Mesenchymal stem cell (in vitro differentiated cells and primary cell): ENCODE results near the gene CDK12. TPM values are rescaled to one million over a fixed set of nuclear protein-coding genes. Genes with fewer than 3 reads are reported as not detected.

Source experiments
- DNase-seq: peaks from one replicate; pipeline ENCODE4 v3.0.0-alpha.2; 2013
- H2AFZ ChIP-seq: one replicate; pipeline ENCODE4 v1.6.1; 2013; ENCODE audit warnings: low read depth, mild to moderate bottlenecking, control low read depth, inconsistent platforms, low read length, moderate library complexity
- H2AK5ac ChIP-seq: 2 replicates; pipeline ENCODE4 v1.6.1; 2013; ENCODE audit warnings: low read length, moderate library complexity, mild to moderate bottlenecking, inconsistent platforms; ENCODE audit not compliant: severe bottlenecking
- H2BK120ac ChIP-seq: one replicate; pipeline ENCODE4 v1.6.1; 2013; ENCODE audit warnings: low read depth, mild to moderate bottlenecking, inconsistent platforms, low read length, moderate library complexity
- H2BK12ac ChIP-seq, 2 experiments: one replicate each; pipeline ENCODE4 v1.6.1; 2013; ENCODE audit warnings: inconsistent platforms in 2 of 2, low read length in 2 of 2, mild to moderate bottlenecking in 2 of 2, moderate library complexity in 2 of 2, control low read depth in 1 of 2
- H2BK15ac ChIP-seq: one replicate; pipeline ENCODE4 v1.6.1; 2013; ENCODE audit warnings: mild to moderate bottlenecking, low read depth, inconsistent platforms; ENCODE audit not compliant: poor library complexity, severe bottlenecking
- H2BK5ac ChIP-seq: 2 replicates; pipeline ENCODE4 v1.6.1; 2013; ENCODE audit warnings: low read depth, mild to moderate bottlenecking, low read length, control low read depth, inconsistent platforms; ENCODE audit not compliant: poor library complexity, severe bottlenecking
- H3K14ac ChIP-seq, 2 experiments: one replicate each; pipeline ENCODE4 v1.6.1; 2013; ENCODE audit warnings: inconsistent platforms in 2 of 2, low read length in 2 of 2, control low read depth in 1 of 2, mild to moderate bottlenecking in 1 of 2, moderate library complexity in 1 of 2
- H3K18ac ChIP-seq, 2 experiments: one replicate each; pipeline ENCODE4 v1.6.1; 2013; ENCODE audit warnings: inconsistent platforms in 2 of 2, low read length in 2 of 2, control low read depth in 1 of 2, low read depth in 1 of 2, mild to moderate bottlenecking in 1 of 2
- H3K23ac ChIP-seq, 2 experiments: one replicate each; pipeline ENCODE4 v1.6.1; 2013; ENCODE audit warnings: inconsistent platforms in 2 of 2, low read length in 2 of 2, mild to moderate bottlenecking in 2 of 2, moderate library complexity in 2 of 2, control low read depth in 1 of 2
- H3K27ac ChIP-seq: 2 replicates; pipeline ENCODE4 v1.5.1; 2013; ENCODE audit warnings: mild to moderate bottlenecking, moderate library complexity, low read length, control low read depth, inconsistent platforms; ENCODE audit not compliant: poor library complexity, severe bottlenecking
- H3K27me3 ChIP-seq, 2 experiments: 2 replicates each; pipeline versions ENCODE4 v1.6.1 to v1.7.0; 2013; ENCODE audit warnings: low read length in 2 of 2, mild to moderate bottlenecking in 2 of 2, moderate library complexity in 2 of 2, control low read depth in 1 of 2, inconsistent platforms in 1 of 2; ENCODE audit not compliant: control insufficient read depth in 1 of 2, insufficient read depth in 1 of 2
- H3K36me3 ChIP-seq, 2 experiments: 2 replicates each; pipeline versions ENCODE4 v1.6.1 to v1.7.0; 2013; ENCODE audit warnings: low read length in 2 of 2, control low read depth in 1 of 2, inconsistent platforms in 1 of 2, low read depth in 1 of 2, mild to moderate bottlenecking in 1 of 2; ENCODE audit not compliant: insufficient read depth in 2 of 2, control insufficient read depth in 1 of 2
- H3K4ac ChIP-seq, 2 experiments: one replicate each; pipeline ENCODE4 v1.6.1; 2013; ENCODE audit warnings: inconsistent platforms in 2 of 2, low read length in 2 of 2, mild to moderate bottlenecking in 2 of 2, moderate library complexity in 2 of 2, control low read depth in 1 of 2, low read depth in 1 of 2
- H3K4me1 ChIP-seq: 2 replicates; pipeline ENCODE4 v1.6.1; 2013; ENCODE audit warnings: low read depth, low read length, control low read depth; ENCODE audit not compliant: control insufficient read depth, insufficient read depth
- H3K4me2 ChIP-seq: 2 replicates; pipeline ENCODE4 v1.6.1; 2013; ENCODE audit warnings: low read length, mild to moderate bottlenecking, inconsistent platforms; ENCODE audit not compliant: poor library complexity, severe bottlenecking
- H3K4me3 ChIP-seq, 2 experiments: 2 replicates each; pipeline versions ENCODE4 v1.5.1 to v1.7.0; 2013; ENCODE audit warnings: low read length in 2 of 2, mild to moderate bottlenecking in 2 of 2, control low read depth in 1 of 2, low read depth in 1 of 2; ENCODE audit not compliant: insufficient read depth in 1 of 2
- H3K79me1 ChIP-seq: replicated peaks from 2 replicates; pipeline ENCODE4 v1.6.1; 2013; ENCODE audit warnings: mild to moderate bottlenecking, control low read depth, low read length, inconsistent platforms; ENCODE audit not compliant: poor library complexity, severe bottlenecking
- H3K9ac ChIP-seq: 2 replicates; pipeline ENCODE4 v1.7.0; 2013; ENCODE audit warnings: mild to moderate bottlenecking, low read length, moderate library complexity
- H3K9me3 ChIP-seq: 2 replicates; pipeline ENCODE4 v1.7.0; 2013; ENCODE audit warnings: mild to moderate bottlenecking, low read length; ENCODE audit not compliant: control insufficient read depth
- H4K8ac ChIP-seq: one replicate; pipeline ENCODE4 v1.6.1; 2013; ENCODE audit warnings: inconsistent platforms, mild to moderate bottlenecking, low read length, moderate library complexity
- H4K91ac ChIP-seq: one replicate; pipeline ENCODE4 v1.6.1; 2013; ENCODE audit warnings: mild to moderate bottlenecking, low read length, inconsistent platforms
- WGBS: methylation state at CpG from one replicate; pipeline ENCODE4 v1.1.7; 2013; ENCODE audit warnings: mixed read lengths; 5-methylcytosine and 5-hydroxymethylcytosine counted together
- small RNA-seq: library from polyadenylated mRNA; stranded (forward); fragments of <200 nt; extraction: miRNeasy Mini kit (QIAGEN cat#:217004); gene quantifications from one replicate; pipeline ENCODE3, GENCODE V24; 2013; ENCODE audit warnings: low read depth

Gene CDK12

GRCh38 chr17:39582658-39583057, 121.4 kb downstream of the CDK12 start:
- Histone ChIP-seq H2AK5ac (no peak overlapping the region), H3K4me3 (no peak overlapping the region), H4K8ac (no peak overlapping the region), H3K4ac (no peak overlapping the region), H2AFZ (no peak overlapping the region), H2BK12ac (no peak overlapping the region), H2BK5ac (no peak overlapping the region), H3K9ac (no peak overlapping the region), H3K4me2 (no peak overlapping the region), H3K9me3 (no peaks in the 10 kb centered on the region), H3K4me1 (no peaks in the 10 kb centered on the region), H3K27me3 (peaks cover 33 to 40% of the 10 kb centered on the region in 2 experiments), H3K14ac (no peak overlapping the region), H3K27ac (no peak overlapping the region), H2BK15ac (no peak overlapping the region), H3K18ac (no peak overlapping the region), H3K79me1 (no peaks in the 10 kb centered on the region), H3K36me3 (no peaks in the 10 kb centered on the region), H3K23ac (no peak overlapping the region), H4K91ac (no peak overlapping the region), H2BK120ac (no peak overlapping the region)
- DNase-seq: no peak
- 42% methylated on average over 1 of the region's 2 CpGs for WGBS

Small RNAs within 50 kb of the gene (small RNA-seq; reads per million reads assigned to genes)
- not detected for gene RNU6-233P
